SK-N-SH treated with all-trans-retinoic acid at 6 μM for 48 hours (cell line): ENCODE measurements around the gene RETREG1.

Source experiments
- CREB5 ChIP-seq: fragments of 250-450 bp; sonication (Bioruptor Pico); IDR thresholded peaks from 2 replicates; pipeline ENCODE4 v1.5.1; 2020; ENCODE audit warnings: low read depth, mild to moderate bottlenecking, moderate library complexity
- PATZ1 ChIP-seq: fragments of 250-450 bp; sonication (Bioruptor Pico); IDR thresholded peaks from 2 replicates; pipeline ENCODE4 v1.8.0; 2020; ENCODE audit warnings: mild to moderate bottlenecking, moderate library complexity, borderline replicate concordance
- ZNF565 ChIP-seq: fragments of 450-650 bp; formaldehyde crosslinking; conservative IDR thresholded peaks from 2 replicates; pipeline ENCODE4 v1.5.0; 2020; ENCODE audit warnings: low read depth, mild to moderate bottlenecking, moderate library complexity
- ZNF8 ChIP-seq: fragments of 450-650 bp; formaldehyde crosslinking; IDR thresholded peaks from 2 replicates; pipeline ENCODE4 v1.5.0; 2020; ENCODE audit warnings: mild to moderate bottlenecking, moderate library complexity

- TF ChIP-seq ZNF565 (CRISPR knock-in tag), result no peak
- TF ChIP-seq PATZ1 (CRISPR knock-in tag), result no peak
- TF ChIP-seq CREB5 (CRISPR knock-in tag), result no peak
- TF ChIP-seq ZNF8 (CRISPR knock-in tag), result no peak
Measured at GRCh38 chr5:16521521-16522483, 95.0 kb downstream of the RETREG1 start.
